ENCODE data around the gene KRT8. TPM values are rescaled to one million over a fixed set of nuclear protein-coding genes. Genes with fewer than 3 reads are reported as not detected.

KRT8 gene
- total and polyA plus RNA-seq, 2 of the 13 experiments (the other 11 are each of a cell fraction or from before 2014, with no cell fraction given), result 498 to 718 TPM

DNA sequence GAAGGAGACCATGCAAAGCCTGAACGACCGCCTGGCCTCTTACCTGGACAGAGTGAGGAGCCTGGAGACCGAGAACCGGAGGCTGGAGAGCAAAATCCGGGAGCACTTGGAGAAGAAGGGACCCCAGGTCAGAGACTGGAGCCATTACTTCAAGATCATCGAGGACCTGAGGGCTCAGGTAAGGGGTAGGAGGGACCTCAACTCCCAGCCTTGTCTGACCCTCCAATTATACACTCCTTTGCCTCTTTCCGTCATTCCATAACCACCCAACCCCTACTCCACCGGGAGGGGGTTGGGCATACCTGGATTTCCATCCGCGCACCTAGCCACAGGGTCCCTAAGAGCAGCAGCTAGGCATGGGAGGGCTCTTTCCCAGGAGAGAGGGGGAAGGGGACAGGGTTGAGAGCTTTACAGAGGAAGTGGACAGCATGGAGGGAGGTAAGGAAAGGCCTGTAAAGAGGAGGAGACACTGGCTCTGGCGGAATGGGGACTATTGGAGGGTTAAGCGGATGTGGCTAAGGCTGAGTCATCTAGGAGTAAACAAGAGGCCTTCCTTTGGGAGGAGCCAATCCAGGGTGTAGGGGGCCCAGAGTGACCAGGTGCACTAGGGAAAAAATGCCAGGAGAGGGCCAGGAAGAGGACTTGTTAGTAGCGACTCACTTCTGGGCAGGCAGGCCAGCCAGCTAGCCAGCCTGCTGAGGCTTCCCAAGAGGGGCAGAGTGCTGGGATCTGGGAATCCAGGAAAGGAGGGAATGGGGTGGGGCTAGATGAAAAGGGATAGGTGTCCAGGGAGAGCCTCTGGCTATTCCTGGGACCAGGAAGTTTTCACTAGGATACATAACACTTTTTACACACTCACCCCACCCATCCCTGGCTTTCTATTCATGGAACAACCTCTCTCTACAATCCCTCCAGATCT lies 44.8 kb upstream of the KRT8 start (continued):
- TF ChIP-seq, protein P1, sequence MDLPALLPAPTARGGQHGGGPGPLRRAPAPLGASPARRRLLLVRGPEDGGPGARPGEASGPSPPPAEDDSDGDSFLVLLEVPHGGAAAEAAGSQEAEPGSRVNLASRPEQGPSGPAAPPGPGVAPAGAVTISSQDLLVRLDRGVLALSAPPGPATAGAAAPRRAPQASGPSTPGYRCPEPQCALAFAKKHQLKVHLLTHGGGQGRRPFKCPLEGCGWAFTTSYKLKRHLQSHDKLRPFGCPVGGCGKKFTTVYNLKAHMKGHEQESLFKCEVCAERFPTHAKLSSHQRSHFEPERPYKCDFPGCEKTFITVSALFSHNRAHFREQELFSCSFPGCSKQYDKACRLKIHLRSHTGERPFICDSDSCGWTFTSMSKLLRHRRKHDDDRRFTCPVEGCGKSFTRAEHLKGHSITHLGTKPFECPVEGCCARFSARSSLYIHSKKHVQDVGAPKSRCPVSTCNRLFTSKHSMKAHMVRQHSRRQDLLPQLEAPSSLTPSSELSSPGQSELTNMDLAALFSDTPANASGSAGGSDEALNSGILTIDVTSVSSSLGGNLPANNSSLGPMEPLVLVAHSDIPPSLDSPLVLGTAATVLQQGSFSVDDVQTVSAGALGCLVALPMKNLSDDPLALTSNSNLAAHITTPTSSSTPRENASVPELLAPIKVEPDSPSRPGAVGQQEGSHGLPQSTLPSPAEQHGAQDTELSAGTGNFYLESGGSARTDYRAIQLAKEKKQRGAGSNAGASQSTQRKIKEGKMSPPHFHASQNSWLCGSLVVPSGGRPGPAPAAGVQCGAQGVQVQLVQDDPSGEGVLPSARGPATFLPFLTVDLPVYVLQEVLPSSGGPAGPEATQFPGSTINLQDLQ (CRISPR knock-in tag; IDR thresholded peaks at IDR 0.05), result peak; percentile 54; the same call in 1 of the 2 replicates
- TF ChIP-seq ZNF501 (CRISPR knock-in tag; IDR thresholded peaks at IDR 0.05), result peak; percentile 81
- peak; percentile 54; the same call in 1 of the 2 replicates for TF ChIP-seq MIER2 (CRISPR knock-in tag; IDR thresholded peaks at IDR 0.05)
- TF ChIP-seq, protein P2, sequence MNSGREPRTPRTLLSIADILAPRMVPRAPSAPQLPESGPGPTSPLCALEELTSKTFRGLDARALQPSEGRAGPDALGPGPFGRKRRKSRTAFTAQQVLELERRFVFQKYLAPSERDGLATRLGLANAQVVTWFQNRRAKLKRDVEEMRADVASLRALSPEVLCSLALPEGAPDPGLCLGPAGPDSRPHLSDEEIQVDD (CRISPR knock-in tag; IDR thresholded peaks at IDR 0.05; ENCODE audit: borderline replicate concordance), result peak; percentile 80; the same call in 1 of the 2 replicates
- TF ChIP-seq ZFY (CRISPR knock-in tag; IDR thresholded peaks at IDR 0.05), result peak; percentile 80
- peak; percentile 99 for TF ChIP-seq ETV5 (CRISPR knock-in tag; IDR thresholded peaks at IDR 0.05; ENCODE audit: borderline replicate concordance)
- peak; percentile 92 for TF ChIP-seq FOXO1 (CRISPR knock-in tag; IDR thresholded peaks at IDR 0.05)
- peak; percentile 82; the same call in 1 of the 2 replicates for TF ChIP-seq TGIF2 (CRISPR knock-in tag; IDR thresholded peaks at IDR 0.05)
- TF ChIP-seq PHF5A (CRISPR knock-in tag; IDR thresholded peaks at IDR 0.05; ENCODE audit: low read depth, unreplicated experiment), result peak; percentile 78
- TF ChIP-seq ZNF343 (CRISPR knock-in tag; IDR thresholded peaks at IDR 0.05), result 0 out of 2 replicates have a peak, but pooled peaks have one; percentile 65
- TF ChIP-seq, protein P3, sequence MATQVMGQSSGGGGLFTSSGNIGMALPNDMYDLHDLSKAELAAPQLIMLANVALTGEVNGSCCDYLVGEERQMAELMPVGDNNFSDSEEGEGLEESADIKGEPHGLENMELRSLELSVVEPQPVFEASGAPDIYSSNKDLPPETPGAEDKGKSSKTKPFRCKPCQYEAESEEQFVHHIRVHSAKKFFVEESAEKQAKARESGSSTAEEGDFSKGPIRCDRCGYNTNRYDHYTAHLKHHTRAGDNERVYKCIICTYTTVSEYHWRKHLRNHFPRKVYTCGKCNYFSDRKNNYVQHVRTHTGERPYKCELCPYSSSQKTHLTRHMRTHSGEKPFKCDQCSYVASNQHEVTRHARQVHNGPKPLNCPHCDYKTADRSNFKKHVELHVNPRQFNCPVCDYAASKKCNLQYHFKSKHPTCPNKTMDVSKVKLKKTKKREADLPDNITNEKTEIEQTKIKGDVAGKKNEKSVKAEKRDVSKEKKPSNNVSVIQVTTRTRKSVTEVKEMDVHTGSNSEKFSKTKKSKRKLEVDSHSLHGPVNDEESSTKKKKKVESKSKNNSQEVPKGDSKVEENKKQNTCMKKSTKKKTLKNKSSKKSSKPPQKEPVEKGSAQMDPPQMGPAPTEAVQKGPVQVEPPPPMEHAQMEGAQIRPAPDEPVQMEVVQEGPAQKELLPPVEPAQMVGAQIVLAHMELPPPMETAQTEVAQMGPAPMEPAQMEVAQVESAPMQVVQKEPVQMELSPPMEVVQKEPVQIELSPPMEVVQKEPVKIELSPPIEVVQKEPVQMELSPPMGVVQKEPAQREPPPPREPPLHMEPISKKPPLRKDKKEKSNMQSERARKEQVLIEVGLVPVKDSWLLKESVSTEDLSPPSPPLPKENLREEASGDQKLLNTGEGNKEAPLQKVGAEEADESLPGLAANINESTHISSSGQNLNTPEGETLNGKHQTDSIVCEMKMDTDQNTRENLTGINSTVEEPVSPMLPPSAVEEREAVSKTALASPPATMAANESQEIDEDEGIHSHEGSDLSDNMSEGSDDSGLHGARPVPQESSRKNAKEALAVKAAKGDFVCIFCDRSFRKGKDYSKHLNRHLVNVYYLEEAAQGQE (IDR thresholded peaks at IDR 0.05; ENCODE audit: borderline replicate concordance in 1 of 2, low read depth in 1 of 2, low read length in 2 of 2), result peak in 1 of 2 experiments; percentile 63; a peak in 1 of 4 replicates
- peak; percentile 71; the same call in 1 of the 2 replicates for TF ChIP-seq PHF21A (CRISPR knock-in tag; IDR thresholded peaks at IDR 0.05)
- TF ChIP-seq, protein P4, sequence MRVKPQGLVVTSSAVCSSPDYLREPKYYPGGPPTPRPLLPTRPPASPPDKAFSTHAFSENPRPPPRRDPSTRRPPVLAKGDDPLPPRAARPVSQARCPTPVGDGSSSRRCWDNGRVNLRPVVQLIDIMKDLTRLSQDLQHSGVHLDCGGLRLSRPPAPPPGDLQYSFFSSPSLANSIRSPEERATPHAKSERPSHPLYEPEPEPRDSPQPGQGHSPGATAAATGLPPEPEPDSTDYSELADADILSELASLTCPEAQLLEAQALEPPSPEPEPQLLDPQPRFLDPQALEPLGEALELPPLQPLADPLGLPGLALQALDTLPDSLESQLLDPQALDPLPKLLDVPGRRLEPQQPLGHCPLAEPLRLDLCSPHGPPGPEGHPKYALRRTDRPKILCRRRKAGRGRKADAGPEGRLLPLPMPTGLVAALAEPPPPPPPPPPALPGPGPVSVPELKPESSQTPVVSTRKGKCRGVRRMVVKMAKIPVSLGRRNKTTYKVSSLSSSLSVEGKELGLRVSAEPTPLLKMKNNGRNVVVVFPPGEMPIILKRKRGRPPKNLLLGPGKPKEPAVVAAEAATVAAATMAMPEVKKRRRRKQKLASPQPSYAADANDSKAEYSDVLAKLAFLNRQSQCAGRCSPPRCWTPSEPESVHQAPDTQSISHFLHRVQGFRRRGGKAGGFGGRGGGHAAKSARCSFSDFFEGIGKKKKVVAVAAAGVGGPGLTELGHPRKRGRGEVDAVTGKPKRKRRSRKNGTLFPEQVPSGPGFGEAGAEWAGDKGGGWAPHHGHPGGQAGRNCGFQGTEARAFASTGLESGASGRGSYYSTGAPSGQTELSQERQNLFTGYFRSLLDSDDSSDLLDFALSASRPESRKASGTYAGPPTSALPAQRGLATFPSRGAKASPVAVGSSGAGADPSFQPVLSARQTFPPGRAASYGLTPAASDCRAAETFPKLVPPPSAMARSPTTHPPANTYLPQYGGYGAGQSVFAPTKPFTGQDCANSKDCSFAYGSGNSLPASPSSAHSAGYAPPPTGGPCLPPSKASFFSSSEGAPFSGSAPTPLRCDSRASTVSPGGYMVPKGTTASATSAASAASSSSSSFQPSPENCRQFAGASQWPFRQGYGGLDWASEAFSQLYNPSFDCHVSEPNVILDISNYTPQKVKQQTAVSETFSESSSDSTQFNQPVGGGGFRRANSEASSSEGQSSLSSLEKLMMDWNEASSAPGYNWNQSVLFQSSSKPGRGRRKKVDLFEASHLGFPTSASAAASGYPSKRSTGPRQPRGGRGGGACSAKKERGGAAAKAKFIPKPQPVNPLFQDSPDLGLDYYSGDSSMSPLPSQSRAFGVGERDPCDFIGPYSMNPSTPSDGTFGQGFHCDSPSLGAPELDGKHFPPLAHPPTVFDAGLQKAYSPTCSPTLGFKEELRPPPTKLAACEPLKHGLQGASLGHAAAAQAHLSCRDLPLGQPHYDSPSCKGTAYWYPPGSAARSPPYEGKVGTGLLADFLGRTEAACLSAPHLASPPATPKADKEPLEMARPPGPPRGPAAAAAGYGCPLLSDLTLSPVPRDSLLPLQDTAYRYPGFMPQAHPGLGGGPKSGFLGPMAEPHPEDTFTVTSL (CRISPR knock-in tag; IDR thresholded peaks at IDR 0.05; ENCODE audit: borderline replicate concordance), result peak; percentile 63; the same call in 1 of the 2 replicates
- TF ChIP-seq ZNF562 (CRISPR knock-in tag; IDR thresholded peaks at IDR 0.05; ENCODE audit: borderline replicate concordance), result no peak
- TF ChIP-seq SRY (CRISPR knock-in tag; IDR thresholded peaks at IDR 0.05), result 0 out of 2 replicates have a peak, but pooled peaks have one; percentile 24
